SK-N-SH treated with all-trans-retinoic acid at 6 μM for 48 hours (cell line): ENCODE results near the gene TAS2R14.

Source experiments
- ARNTL ChIP-seq: fragments of 450-650 bp; formaldehyde crosslinking; IDR thresholded peaks from 2 replicates; pipeline ENCODE4 v1.5.0; 2020; ENCODE audit warnings: low read depth, mild to moderate bottlenecking, moderate library complexity, borderline replicate concordance
- BACH2 ChIP-seq: fragments of 250-450 bp; sonication (Bioruptor Pico); IDR thresholded peaks from 2 replicates; pipeline ENCODE4 v1.9.0; 2021; ENCODE audit warnings: mild to moderate bottlenecking, borderline replicate concordance
- ISL1 ChIP-seq: fragments of 250-450 bp; sonication (Bioruptor Pico); IDR thresholded peaks from 2 replicates; pipeline ENCODE4 v2.1.2; 2022; ENCODE audit warnings: mild to moderate bottlenecking, moderate library complexity
- OSR1 ChIP-seq: fragments of 250-450 bp; sonication (Bioruptor Pico); IDR thresholded peaks from 2 replicates; pipeline ENCODE4 v1.8.0; 2022; ENCODE audit warnings: moderate library complexity, mild to moderate bottlenecking, inconsistent platforms
- PPARA ChIP-seq: fragments of 250-450 bp; sonication (Bioruptor Pico); IDR thresholded peaks from 2 replicates; pipeline ENCODE4 v1.5.0; 2020; ENCODE audit warnings: mild to moderate bottlenecking, borderline replicate concordance
- SNAI2 ChIP-seq: fragments of 250-450 bp; sonication (Bioruptor Pico); IDR thresholded peaks from 2 replicates; pipeline ENCODE4 v1.5.0; 2020; ENCODE audit warnings: mild to moderate bottlenecking, moderate library complexity
- TOX ChIP-seq: fragments of 250-450 bp; sonication (Bioruptor Pico); IDR thresholded peaks from 2 replicates; pipeline ENCODE4 v1.8.0; 2021; ENCODE audit warnings: mild to moderate bottlenecking, moderate library complexity, borderline replicate concordance
- ZNF8 ChIP-seq: fragments of 450-650 bp; formaldehyde crosslinking; IDR thresholded peaks from 2 replicates; pipeline ENCODE4 v1.5.0; 2020; ENCODE audit warnings: mild to moderate bottlenecking, moderate library complexity
- TF ChIP-seq, protein P1 (sequence below): fragments of 250-450 bp; sonication (Bioruptor Pico); IDR thresholded peaks from 2 replicates; pipeline ENCODE4 v1.8.0; 2020; ENCODE audit warnings: mild to moderate bottlenecking, moderate library complexity, borderline replicate concordance
- TF ChIP-seq, protein P2 (sequence below): fragments of 250-450 bp; sonication (Bioruptor Pico); IDR thresholded peaks from 2 replicates; pipeline ENCODE4 v1.5.1; 2020; ENCODE audit warnings: low read depth, mild to moderate bottlenecking, moderate library complexity
- TF ChIP-seq, protein P3 (sequence below): fragments of 250-450 bp; sonication (Bioruptor Pico); IDR thresholded peaks from 2 replicates; pipeline ENCODE4 v1.8.0; 2021; ENCODE audit warnings: low read depth, mild to moderate bottlenecking, moderate library complexity, borderline replicate concordance

DNA sequence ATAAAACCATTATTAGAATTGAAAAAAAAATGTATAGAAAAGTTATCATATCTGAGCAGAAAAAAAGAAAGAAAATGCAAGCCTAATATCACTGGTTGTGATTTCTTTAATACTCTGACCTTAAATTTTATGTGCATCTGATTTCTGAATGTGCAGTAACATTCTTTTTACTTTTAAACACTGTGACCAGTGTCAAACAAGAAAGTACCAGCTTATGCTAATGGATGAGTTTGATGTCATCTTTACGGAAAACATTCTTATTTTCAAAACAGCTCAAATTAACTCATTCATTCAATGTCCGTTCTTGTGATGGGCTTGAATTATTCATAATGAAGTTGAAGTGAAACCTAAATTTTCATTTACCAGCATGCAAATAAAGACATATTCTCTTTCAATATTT, 47.7 kb upstream of the TAS2R14 start, which contains the start of gene TAS2R50:
- TF ChIP-seq OSR1 (CRISPR knock-in tag): no peak
- TF ChIP-seq, protein P1, sequence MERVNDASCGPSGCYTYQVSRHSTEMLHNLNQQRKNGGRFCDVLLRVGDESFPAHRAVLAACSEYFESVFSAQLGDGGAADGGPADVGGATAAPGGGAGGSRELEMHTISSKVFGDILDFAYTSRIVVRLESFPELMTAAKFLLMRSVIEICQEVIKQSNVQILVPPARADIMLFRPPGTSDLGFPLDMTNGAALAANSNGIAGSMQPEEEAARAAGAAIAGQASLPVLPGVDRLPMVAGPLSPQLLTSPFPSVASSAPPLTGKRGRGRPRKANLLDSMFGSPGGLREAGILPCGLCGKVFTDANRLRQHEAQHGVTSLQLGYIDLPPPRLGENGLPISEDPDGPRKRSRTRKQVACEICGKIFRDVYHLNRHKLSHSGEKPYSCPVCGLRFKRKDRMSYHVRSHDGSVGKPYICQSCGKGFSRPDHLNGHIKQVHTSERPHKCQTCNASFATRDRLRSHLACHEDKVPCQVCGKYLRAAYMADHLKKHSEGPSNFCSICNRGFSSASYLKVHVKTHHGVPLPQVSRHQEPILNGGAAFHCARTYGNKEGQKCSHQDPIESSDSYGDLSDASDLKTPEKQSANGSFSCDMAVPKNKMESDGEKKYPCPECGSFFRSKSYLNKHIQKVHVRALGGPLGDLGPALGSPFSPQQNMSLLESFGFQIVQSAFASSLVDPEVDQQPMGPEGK (CRISPR knock-in tag): no peak
- TF ChIP-seq ISL1: no peak
- TF ChIP-seq SNAI2 (CRISPR knock-in tag): no peak
- TF ChIP-seq ARNTL (CRISPR knock-in tag): no peak
- no peak for TF ChIP-seq ZNF8 (CRISPR knock-in tag)
- TF ChIP-seq, protein P2, sequence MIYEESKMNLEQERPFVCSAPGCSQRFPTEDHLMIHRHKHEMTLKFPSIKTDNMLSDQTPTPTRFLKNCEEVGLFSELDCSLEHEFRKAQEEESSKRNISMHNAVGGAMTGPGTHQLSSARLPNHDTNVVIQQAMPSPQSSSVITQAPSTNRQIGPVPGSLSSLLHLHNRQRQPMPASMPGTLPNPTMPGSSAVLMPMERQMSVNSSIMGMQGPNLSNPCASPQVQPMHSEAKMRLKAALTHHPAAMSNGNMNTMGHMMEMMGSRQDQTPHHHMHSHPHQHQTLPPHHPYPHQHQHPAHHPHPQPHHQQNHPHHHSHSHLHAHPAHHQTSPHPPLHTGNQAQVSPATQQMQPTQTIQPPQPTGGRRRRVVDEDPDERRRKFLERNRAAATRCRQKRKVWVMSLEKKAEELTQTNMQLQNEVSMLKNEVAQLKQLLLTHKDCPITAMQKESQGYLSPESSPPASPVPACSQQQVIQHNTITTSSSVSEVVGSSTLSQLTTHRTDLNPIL: no peak
- TF ChIP-seq, protein P3, sequence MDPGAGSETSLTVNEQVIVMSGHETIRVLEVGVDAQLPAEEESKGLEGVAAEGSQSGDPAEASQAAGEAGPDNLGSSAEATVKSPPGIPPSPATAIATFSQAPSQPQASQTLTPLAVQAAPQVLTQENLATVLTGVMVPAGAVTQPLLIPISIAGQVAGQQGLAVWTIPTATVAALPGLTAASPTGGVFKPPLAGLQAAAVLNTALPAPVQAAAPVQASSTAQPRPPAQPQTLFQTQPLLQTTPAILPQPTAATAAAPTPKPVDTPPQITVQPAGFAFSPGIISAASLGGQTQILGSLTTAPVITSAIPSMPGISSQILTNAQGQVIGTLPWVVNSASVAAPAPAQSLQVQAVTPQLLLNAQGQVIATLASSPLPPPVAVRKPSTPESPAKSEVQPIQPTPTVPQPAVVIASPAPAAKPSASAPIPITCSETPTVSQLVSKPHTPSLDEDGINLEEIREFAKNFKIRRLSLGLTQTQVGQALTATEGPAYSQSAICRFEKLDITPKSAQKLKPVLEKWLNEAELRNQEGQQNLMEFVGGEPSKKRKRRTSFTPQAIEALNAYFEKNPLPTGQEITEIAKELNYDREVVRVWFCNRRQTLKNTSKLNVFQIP (CRISPR knock-in tag): no peak
- no peak for TF ChIP-seq BACH2 (CRISPR knock-in tag)
- no peak for TF ChIP-seq TOX (CRISPR knock-in tag)
- no peak for TF ChIP-seq PPARA
